Small intestine (tissue), 7 donors: ENCODE data around the gene ATRIP. TPM values are rescaled to one million over a fixed set of nuclear protein-coding genes. Genes with fewer than 3 reads are reported as not detected.
A peak's percentile ranks its signal among the peaks of the same experiment; 100 is the strongest.

Experiments
- DNase-seq, 2 donors: peaks; one replicate each; pipeline versions ENCODE4 v3.0.0 to v3.0.0-alpha.2; 2013
- FAIRE-seq: peaks from 2 replicates; lab custom pipeline; 2012; peaks lifted over from hg19 to GRCh38; lab: Jason Lieb, UNC
- H3K27ac ChIP-seq, 3 donors: one replicate each; pipeline ENCODE4 v1.5.1; 2013; ENCODE audit warnings: low read length in 2 of 3, mild to moderate bottlenecking in 2 of 3, control low read depth in 1 of 3, inconsistent platforms in 1 of 3, low read depth in 1 of 3, moderate library complexity in 1 of 3
- H3K27me3 ChIP-seq, 3 donors: one replicate each; pipeline ENCODE4 v1.6.1; 2013; ENCODE audit warnings: low read length in 3 of 3, inconsistent platforms in 1 of 3; ENCODE audit not compliant: control insufficient read depth in 3 of 3, insufficient read depth in 3 of 3
- H3K36me3 ChIP-seq, 3 donors: one replicate each; pipeline ENCODE4 v1.6.1; 2013; ENCODE audit warnings: low read length in 3 of 3, inconsistent platforms in 1 of 3, low read depth in 1 of 3, mild to moderate bottlenecking in 1 of 3, moderate library complexity in 1 of 3; ENCODE audit not compliant: control insufficient read depth in 3 of 3, insufficient read depth in 2 of 3
- H3K4me1 ChIP-seq, 3 donors: one replicate each; pipeline ENCODE4 v1.6.1; 2013; ENCODE audit warnings: low read length in 2 of 3, inconsistent platforms in 1 of 3, low read depth in 1 of 3, mild to moderate bottlenecking in 1 of 3, moderate library complexity in 1 of 3; ENCODE audit not compliant: control insufficient read depth in 3 of 3, insufficient read depth in 2 of 3
- H3K4me3 ChIP-seq, 3 donors: one replicate each; pipeline ENCODE4 v1.5.1; 2013; ENCODE audit warnings: low read length in 3 of 3, control low read depth in 1 of 3, inconsistent platforms in 1 of 3, low read depth in 1 of 3, mild to moderate bottlenecking in 1 of 3, moderate library complexity in 1 of 3
- H3K9me3 ChIP-seq, 2 donors: one replicate each; pipeline ENCODE4 v1.6.1; 2013; ENCODE audit warnings: low read depth in 1 of 2, low read length in 1 of 2; ENCODE audit not compliant: control insufficient read depth in 2 of 2, insufficient read depth in 1 of 2
- WGBS, 3 donors: extraction: QIAGEN DNeasy Blood & Tissue Kit; methylation state at CpG; one replicate each; pipeline ENCODE4 v1.1.7; 2013; 5-methylcytosine and 5-hydroxymethylcytosine counted together
- polyA plus RNA-seq, 4 donors: library from polyadenylated mRNA; stranded (reverse) in 3 of 4; unstranded in 1 of 4; fragments of 200-250 nt in 3 of 4; fragments of 120-200 nt in 1 of 4; gene quantifications; one replicate each; pipeline versions ENCODE4 v1.2.1 to v1.2.3, GENCODE V29; 2013
- donor health status: healthy with polysubstance abuse.
- donor health status: control.
- donor health status: control.
- donor health status: Bipolar disorder and iron deficiency.
- donor health status: healthy.

The ATRIP gene
- polyA plus RNA-seq, 4 donors = 1.1 to 6.8 (median 3.2) TPM

DNA sequence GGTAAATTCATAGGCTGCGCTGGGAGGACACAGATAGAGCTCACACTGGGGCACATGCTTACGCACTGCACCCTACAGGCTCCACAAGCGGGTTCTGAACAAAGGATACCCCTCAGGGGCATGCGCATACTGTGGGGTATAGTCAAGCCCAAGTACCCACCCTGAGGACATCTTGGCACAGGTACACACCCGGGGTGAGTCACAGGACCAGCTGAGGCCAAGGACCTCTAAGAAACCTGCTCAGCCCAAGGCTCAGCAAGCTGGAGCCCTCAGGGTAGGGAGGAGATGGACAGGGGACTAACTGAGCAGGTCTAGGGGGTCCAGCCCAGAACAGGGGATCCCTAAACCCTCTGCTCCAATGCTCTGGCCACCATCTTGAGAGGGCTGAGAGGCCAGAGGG, 54.1 kb downstream of the ATRIP start:
- 93 to 97% (median 96%) methylated on average over 5 of the region's 5 CpGs for WGBS, 3 donors
- H3K4me3 ChIP-seq = no peak overlapping the region
- H3K36me3 ChIP-seq = peaks cover 0 to 23% (median 0%) of the 10 kb centered on the region in 3 donors

DNA sequence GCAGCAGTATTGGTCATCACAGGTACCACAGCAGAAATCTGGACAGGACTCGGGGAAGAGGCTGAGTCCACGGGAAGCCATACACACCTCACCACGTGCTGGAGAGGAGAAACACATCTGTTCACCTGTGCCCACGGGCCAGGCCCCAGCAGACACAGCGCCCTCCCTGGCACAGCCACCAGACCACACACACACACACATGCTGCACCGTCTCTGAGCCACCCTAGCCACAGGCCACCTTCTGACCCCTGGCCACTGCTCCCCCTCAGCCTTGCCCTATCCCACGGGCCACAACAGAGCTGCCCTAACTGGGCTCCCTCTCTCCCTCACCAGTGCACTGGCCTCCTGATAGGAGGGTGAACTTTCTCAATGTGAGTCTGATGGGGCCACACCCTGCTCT, 54.7 kb downstream of the ATRIP start:
- no peaks in the 10 kb centered on the region for H3K9me3 ChIP-seq
- FAIRE-seq (no peak), DNase-seq (no peak)
- H3K27ac ChIP-seq = no peak overlapping the region
- peaks cover 0 to 23% (median 0%) of the 10 kb centered on the region in 3 donors for H3K36me3 ChIP-seq
- no peaks in the 10 kb centered on the region for H3K27me3 ChIP-seq
- H3K4me1 ChIP-seq = peaks cover 3 to 22% (median 6%) of the 10 kb centered on the region in 3 donors
- H3K4me3 ChIP-seq = no peak overlapping the region
- 70 to 82% (median 77%) methylated on average over 7 of the region's 7 CpGs for WGBS, 3 donors

More for the DNA sequence above, 54.1 kb downstream of the ATRIP start:
- Histone ChIP-seq H3K27ac (no peak overlapping the region), H3K4me1 (peaks cover 3 to 20% (median 6%) of the 10 kb centered on the region in 3 donors), H3K27me3 (no peaks in the 10 kb centered on the region), H3K9me3 (no peaks in the 10 kb centered on the region)
- no peak for FAIRE-seq
- DNase-seq = no peak

DNA sequence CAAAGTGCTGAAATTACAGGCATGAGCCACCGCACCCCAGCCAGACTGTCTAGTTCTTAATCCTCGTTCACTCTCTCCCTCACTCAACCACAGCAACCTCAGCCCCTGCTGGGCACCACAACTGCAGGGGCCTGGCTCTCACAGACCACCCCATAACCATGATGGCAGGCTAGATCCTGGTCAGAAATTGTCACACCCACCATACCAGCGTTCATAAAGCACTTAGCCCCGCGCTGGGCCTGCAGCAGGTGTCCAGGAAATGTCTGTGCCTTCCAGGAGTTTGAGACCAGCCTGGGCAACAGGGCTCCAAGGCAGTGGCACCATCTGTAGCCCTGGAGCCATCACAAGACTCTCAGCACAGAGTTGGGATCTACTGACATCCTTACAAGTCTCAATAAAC, 55.6 kb downstream of the ATRIP start:
- no peak for DNase-seq
- H3K27me3 ChIP-seq = no peaks in the 10 kb centered on the region
- no peak overlapping the region for H3K27ac ChIP-seq
- H3K9me3 ChIP-seq = no peaks in the 10 kb centered on the region
- FAIRE-seq = no peak
- no peak overlapping the region for H3K4me3 ChIP-seq
- H3K4me1 ChIP-seq = peaks cover 3 to 24% (median 6%) of the 10 kb centered on the region in 3 donors
- peaks cover 0 to 21% (median 0%) of the 10 kb centered on the region in 3 donors for H3K36me3 ChIP-seq
- WGBS, 3 donors = 66 to 73% (median 71%) methylated on average over 5 of the region's 5 CpGs

DNA sequence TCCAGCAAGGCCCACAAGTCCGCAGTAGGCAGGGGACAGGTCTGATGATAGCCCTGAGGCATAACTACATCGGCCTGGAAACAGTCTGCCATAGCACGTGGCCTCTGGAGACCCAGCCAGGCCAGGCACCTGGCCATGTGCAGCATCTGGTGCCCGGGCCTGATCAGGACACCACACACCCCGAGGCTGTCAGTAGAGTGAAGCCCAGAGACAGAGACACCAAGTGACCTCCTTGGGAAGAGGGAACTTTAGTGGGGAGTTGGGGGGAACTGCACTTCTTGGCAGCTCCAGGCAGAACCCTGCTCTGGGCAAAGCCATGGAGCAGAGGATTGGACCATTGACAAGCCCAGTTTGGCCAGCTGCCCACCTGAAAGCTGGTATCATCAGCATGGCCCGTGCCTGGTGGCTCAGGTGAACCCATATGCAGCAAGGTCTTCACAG, 56.2 kb downstream of the ATRIP start:
- Histone ChIP-seq H3K36me3 (peaks cover 0 to 21% (median 0%) of the 10 kb centered on the region in 3 donors), H3K9me3 (no peaks in the 10 kb centered on the region), H3K4me3 (no peak overlapping the region), H3K27ac (peak overlapping the region in 1 of 3 donors; percentile 87), H3K4me1 (peaks cover 3 to 24% (median 6%) of the 10 kb centered on the region in 3 donors), H3K27me3 (no peaks in the 10 kb centered on the region)
- WGBS, 3 donors = 55 to 78% (median 72%) methylated on average over 6 of the region's 6 CpGs
- FAIRE-seq = no peak
- no peak for DNase-seq

DNA sequence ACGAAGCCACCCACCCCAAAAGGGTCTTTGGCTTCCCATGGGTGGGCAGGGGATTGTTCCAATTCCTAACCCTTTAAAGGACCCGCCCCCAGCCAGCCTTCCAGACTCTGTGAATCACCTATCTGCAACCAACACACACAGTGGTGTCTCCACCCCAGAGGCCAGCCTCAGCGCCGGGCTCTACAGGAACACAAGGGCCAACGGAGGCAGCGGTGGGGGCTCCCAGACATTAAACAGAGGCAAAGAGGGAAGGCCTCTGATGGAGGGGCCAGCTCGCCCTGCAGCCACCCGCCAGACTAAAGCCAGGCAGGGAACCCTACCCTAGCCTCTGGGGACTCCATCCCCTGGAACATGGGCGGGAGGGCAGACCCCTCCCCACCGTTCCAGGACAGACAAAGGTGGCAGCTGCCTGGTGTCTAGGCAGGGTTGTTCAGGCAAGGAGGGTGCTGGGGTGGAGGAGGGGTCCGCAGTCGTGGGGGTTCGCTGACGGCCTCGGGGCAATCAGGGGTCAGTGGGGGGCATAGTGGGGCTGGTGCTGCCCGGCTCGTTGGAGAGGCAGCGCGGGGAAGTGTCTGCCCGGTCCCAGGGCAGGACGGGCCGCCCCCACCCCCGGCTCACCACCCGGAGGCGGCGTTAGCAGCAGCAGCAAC, 57.0 kb downstream of the ATRIP start:
- Histone ChIP-seq H3K4me3 (peak overlapping the region; percentile 64 to 74 (median 66)), H3K9me3 (no peaks in the 10 kb centered on the region), H3K27me3 (no peaks in the 10 kb centered on the region), H3K4me1 (peaks cover 3 to 24% (median 6%) of the 10 kb centered on the region in 3 donors), H3K27ac (peak overlapping the region; percentile 25 to 87 (median 63)), H3K36me3 (peaks cover 0 to 17% (median 0%) of the 10 kb centered on the region in 3 donors)
- FAIRE-seq = no peak
- DNase-seq = peak in 1 of 2 donors; percentile 39
- 14 to 27% (median 20%) methylated on average over 24 to 26 of the region's 26 CpGs for WGBS, 3 donors

DNA sequence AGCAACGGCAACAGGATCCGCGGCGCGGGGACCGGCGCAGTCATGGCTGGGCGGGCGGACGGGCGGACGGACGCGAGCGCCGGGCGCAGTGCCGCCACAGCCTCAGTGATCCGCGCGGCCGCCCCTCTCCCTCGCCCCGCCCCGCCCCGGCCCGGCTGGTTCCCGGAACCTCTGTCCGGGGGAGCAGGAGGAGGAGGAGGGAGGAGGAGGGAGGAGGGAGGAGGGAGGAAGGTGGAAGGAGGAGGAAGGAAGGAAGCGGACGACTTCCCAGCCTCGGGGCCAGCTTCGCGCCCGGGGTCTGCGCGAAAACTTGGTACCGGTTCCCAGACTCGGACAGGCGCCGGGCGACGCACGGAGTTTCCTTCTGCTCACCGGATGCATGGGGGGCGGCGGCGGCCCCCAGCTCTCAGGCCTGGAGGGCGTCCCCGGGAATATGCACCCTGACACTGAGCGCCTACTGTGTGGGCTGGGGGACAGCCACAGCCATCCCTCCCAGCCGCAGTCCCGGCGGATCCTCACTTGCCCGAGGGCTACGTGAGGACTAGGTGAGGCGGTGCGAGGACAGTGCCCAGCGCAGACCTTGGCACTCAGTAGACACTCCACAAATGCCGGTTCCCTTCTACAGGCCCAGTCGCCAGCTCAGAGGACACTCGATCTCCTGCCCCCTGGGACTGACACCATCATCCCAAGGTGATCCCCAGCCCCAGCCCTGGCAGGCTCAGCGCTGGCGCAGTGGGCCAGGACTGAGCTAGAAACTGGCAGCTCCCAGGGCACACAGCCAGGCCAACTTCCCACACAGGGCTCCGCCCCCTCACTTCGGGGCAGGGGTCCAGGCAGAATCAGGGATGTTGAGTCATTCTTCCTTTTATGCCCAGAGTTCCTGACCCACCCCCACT, 57.8 kb downstream of the ATRIP start, which contains the start of gene SHISA5:
SHISA5 (minus strand) TSS at position 124 of the 896 bp plus-strand sequence; CDS start at position 44, 80 bp downstream.
- FAIRE-seq (no peak), DNase-seq (peak; percentile 55 to 77)
- Histone ChIP-seq H3K36me3 (peaks cover 0 to 14% (median 0%) of the 10 kb centered on the region in 3 donors), H3K9me3 (no peaks in the 10 kb centered on the region), H3K27ac (peak within 1 kb of the TSS; percentile 49 to 93 (median 63)), H3K4me1 (peaks cover 3 to 24% (median 6%) of the 10 kb centered on the region in 3 donors), H3K4me3 (peak within 1 kb of the TSS; percentile 64 to 74 (median 66)), H3K27me3 (no peaks in the 10 kb centered on the region)
- 2 to 8% (median 3%) methylated on average over 37 to 66 of the region's 66 CpGs for WGBS, 3 donors

DNA sequence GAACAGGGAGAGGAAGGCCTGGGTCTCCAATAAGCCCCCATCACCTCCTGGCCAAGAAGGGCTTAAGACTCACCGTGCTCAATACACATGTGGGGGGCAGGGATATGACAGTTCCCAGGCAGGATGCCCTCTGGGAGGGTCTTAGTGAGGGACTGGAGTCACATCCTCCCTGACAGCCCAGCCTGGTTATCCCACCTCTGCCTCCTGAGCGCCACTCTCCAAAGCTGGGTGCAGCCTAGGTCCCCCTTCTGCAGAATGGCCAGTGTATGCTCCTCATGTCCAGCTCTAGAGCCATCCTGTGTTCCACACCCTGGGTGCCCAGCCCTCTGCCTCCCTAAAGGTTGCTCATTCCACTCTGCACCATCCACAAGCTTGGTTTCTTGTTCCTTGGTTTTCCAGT, 58.6 kb downstream of the ATRIP start:
- no peak overlapping the region for H3K4me3 ChIP-seq
- FAIRE-seq = no peak
- WGBS, 3 donors = 80 to 93% (median 88%) methylated on average over 2 of the region's 2 CpGs
- DNase-seq = no peak
- peaks cover 0 to 11% (median 0%) of the 10 kb centered on the region in 3 donors for H3K36me3 ChIP-seq
- H3K27me3 ChIP-seq = no peaks in the 10 kb centered on the region
- peaks cover 3 to 24% (median 6%) of the 10 kb centered on the region in 3 donors for H3K4me1 ChIP-seq
- peak overlapping the region in 1 of 3 donors; percentile 93 for H3K27ac ChIP-seq
- H3K9me3 ChIP-seq = no peaks in the 10 kb centered on the region

DNA sequence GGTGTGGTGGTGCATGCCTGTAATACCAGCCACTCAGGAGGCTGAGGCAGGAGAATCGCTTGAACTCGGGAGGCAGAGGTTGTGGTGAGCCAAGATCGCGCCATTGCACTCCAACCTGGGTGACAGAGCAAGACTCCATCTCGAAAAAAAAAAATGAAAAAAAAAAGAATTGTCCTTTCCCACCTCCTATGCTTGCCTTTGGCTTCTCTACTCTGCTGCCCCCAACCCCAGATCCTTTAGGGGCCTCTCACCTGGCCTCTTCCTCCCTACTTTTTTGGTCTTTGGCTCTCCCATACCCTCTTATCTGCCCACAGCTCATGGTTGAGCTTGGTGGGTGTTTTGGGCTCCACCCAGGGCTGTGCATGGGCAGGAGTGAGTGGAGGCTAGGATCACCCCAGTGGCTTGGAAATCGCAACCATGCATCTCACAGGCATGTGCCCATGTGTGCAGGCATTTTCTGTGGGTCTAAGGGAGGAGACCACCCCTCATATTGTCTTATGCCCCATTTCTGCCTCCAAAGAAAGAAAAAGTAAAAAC, 59.5 kb downstream of the ATRIP start:
- peaks cover 3 to 24% (median 6%) of the 10 kb centered on the region in 3 donors for H3K4me1 ChIP-seq
- FAIRE-seq = no peak

More for the DNA sequence above, 59.5 kb downstream of the ATRIP start:
- Histone ChIP-seq H3K27me3 (no peaks in the 10 kb centered on the region), H3K27ac (no peak overlapping the region), H3K9me3 (no peaks in the 10 kb centered on the region), H3K36me3 (peaks cover 0 to 3% (median 0%) of the 10 kb centered on the region in 3 donors), H3K4me3 (no peak overlapping the region)
- DNase-seq = no peak
- 84 to 95% (median 95%) methylated on average over 6 of the region's 6 CpGs for WGBS, 3 donors
